ENCODE results near the gene LCN10.
"Not testable (repeated sequence)": the region's sequence is repeated elsewhere in the genome, so short reads cannot be mapped to it uniquely, and the experiment has no call there.

Gene LCN10

DNA sequence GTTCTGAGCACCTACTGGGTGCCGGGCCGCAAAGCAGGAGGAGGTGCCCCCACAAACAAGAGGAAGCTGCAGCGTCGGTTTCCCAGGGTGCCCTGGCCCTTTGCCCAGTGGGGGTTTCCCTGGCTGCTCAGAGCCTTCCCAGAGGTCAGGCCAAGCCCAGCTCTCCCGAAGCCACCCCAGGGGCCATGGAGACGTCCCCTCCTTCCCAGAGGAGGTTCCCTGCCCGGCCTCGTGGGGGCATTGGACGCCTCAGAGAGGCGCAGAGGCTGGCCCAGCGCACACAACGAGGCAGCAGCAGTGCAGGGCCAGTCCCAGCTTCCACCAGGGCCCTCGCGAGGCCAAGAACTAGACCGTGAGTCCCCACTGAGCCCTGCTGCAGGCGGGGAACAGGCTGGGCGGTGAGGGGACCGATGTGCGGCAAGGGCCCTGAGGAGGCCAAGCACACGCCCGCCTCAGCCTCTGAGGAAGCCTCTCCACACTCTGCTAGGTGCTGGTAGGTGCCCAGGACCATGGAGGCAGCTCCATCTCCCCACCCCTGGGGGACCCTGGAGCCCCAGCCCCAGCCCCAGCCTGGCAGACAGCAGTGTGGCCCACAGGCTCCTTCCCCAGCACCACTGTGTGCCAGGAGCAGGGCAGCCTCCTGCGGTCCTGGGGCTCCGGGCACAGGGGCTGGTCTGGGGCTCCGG lies 23.4 kb downstream of the LCN10 start:
- DNase-seq (ENCODE audit: low spot score), result no peak

GRCh38 chr9:136718345-136719194 lies 24.2 kb downstream of the LCN10 start:
- no peak for DNase-seq (ENCODE audit: low spot score)

- DNase-seq (ENCODE audit: low spot score), result no peak
Observed at GRCh38 chr9:136717399-136717798, 25.3 kb downstream of the LCN10 start.

- DNase-seq (ENCODE audit: low spot score), result no peak
Observed at GRCh38 chr9:136714893-136715274, 27.9 kb downstream of the LCN10 start.

DNA sequence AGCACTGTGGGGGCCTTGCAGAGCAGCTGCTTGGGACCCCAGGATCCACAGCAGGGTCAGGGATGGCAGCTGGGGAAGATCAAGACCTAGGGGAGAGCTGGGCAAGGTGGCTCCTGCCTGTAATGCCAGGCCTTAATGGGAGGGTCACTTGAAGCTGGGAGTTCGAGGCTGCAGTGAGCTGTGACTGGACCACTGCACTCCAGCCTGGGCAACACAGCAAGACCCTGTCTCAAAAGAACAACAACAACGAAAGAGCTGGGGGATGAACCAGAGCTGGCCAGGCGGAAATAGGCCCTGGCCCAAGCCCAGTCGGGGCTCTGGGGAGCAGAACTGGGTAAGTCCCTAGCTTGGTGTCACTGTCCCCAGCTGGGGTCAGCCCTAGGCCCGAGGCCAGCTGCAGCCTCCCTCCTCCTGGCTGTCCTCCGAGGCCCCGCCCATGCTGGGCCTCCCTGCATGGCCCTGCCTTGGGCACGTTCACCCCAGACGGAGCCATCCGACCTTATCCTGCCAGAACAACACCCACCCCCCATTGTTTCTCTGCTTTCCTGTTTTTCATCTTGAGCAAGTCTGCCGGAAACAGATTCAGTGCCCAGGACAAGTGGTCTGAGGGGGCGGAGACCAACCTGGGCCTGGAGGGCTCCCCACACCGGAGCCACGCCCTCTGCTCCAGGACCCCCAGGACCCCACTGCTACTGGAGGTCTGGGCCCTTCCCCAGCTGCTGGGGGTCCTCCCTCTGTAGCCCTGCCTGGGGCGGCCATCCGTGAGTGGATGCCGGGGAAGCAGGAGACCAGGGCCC lies 28.4 kb downstream of the LCN10 start:
- DNase-seq (ENCODE audit: low spot score), result no peak

- no peak for DNase-seq (ENCODE audit: low spot score)
Observed at GRCh38 chr9:136713550-136713949, 29.2 kb downstream of the LCN10 start.

DNA sequence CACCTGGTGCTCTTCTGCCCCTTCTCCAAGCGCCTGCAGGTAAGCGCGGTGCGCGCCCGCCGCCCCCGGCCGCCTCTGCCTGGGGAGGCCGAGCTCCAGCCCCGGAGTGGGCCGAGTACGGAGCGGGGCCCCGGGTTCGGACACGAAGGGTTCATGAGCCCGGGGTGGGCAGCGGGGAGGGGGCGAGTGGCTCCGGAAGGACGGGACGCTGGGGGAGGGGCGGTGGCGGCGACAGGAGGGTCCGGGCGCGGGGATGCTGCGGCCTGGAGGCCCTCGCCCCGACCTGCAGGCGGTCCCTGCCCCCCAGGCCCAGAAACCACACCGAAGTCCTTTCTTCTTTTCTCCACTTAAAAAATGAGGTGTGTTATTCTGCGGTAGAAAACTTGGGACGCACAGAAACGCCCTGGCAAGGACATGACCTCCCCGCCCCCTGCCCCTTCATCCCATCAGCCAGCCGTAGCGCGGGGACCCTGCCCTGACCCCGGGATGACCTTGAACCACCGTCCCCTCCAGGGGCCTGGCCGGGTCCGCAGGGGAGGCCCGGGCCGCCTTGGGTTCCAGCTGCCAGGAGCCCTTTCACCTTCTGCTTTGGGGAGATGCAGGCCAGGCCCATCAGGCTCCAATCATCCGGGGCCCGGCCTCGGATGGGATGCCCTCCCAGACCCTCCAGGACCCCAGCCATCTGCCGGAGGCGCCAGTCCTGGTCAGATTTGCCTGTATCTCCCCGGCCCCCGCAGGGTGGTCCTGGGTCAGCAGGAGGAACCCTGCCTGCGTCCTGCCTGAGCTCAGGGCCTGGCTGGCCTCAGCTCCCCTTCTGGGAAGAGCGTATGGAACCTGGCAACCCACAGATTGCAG lies 29.8 kb downstream of the LCN10 start:
- DNase-seq (ENCODE audit: low spot score), result no peak

- no peak for DNase-seq (ENCODE audit: low spot score)
Observed at GRCh38 chr9:136711751-136712689, 30.7 kb downstream of the LCN10 start, which contains the start of gene DIPK1B. Gene DIPK1B (plus strand): TSS chr9:136712572. CDS start chr9:136712666, 94 bp downstream.

- DNase-seq (ENCODE audit: low spot score), result not testable (repeated sequence)
Observed at GRCh38 chr9:136711219-136711648, 31.5 kb downstream of the LCN10 start.

DNA sequence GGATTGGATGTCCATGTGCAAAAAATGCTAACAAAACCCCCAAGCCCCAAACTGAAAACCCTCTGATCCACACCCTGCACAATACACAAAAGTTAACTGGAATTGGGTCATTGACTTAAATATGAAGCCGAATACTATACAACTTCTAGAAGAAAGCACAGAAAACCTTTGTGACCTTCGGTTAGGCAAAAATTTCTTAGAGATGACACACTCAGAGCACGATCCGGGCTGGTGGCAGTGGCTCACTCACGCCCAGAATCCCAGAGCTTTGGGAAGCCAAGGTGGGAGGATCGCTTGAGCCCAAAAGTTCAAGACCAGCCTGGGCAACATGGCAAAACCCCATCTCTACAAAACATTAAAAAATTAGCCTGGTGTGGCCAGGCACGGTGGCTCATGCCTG lies 32.2 kb downstream of the LCN10 start:
- no peak for DNase-seq (ENCODE audit: low spot score)

DNA sequence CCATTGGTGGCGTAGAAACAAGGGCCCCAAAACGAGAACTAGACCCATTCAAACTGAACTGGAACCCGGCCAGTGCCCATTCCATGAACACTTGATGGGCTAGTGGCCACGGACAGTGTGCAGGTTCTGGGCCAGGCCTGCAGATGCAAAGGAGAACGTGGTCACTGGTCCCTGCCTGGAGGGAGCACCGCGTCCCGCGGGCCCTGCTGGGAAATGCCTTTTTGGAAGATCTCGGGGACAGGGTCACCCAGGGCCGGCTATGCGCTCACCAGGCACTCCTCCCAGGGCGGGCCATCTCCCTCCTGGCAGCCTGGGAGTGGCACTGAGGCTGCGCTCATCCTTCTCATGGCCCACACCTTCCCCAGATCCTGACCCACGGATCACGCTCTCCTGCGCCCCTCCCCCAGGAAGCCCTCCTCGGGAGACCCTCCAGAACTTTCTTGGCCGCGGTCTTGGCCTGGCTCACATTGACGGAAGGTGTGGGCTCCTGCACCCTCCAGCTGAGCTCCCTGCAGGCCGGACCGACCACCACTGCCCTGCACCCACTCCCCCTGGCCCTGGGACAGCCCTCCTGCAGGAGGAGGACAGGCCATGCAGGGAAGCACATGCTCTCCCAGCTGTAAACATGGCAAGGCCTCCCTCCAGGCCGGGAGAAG lies 33.2 kb downstream of the LCN10 start:
- DNase-seq (ENCODE audit: low spot score), result no peak

- no peak for DNase-seq (ENCODE audit: low spot score)
Observed at GRCh38 chr9:136707849-136708517, 34.8 kb downstream of the LCN10 start.

DNA sequence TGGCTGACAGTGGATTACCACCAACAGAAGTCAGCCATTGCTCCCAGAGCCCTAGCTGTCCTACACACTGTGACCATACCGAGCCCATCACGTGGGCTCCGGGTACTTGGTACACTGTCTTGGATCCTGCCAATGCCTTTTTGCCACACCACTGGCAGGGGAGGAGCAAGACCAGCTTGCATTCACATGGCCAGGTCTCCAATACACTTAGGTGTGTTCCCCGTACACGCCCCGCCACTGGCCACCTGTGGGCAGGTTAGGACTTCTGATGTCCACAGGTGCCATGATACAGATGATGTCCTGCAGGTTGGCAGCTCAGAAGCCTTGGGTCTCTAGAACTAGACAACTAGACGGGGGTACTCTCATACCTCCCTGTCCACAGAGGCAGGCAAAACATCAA lies 35.7 kb downstream of the LCN10 start:
- DNase-seq (ENCODE audit: low spot score), result no peak

GRCh38 chr9:136705564-136705963 lies 37.2 kb downstream of the LCN10 start:
- DNase-seq (ENCODE audit: low spot score), result no peak

- DNase-seq (ENCODE audit: low spot score), result not testable (repeated sequence)
Observed at GRCh38 chr9:136704741-136705140, 38.0 kb downstream of the LCN10 start.

DNA sequence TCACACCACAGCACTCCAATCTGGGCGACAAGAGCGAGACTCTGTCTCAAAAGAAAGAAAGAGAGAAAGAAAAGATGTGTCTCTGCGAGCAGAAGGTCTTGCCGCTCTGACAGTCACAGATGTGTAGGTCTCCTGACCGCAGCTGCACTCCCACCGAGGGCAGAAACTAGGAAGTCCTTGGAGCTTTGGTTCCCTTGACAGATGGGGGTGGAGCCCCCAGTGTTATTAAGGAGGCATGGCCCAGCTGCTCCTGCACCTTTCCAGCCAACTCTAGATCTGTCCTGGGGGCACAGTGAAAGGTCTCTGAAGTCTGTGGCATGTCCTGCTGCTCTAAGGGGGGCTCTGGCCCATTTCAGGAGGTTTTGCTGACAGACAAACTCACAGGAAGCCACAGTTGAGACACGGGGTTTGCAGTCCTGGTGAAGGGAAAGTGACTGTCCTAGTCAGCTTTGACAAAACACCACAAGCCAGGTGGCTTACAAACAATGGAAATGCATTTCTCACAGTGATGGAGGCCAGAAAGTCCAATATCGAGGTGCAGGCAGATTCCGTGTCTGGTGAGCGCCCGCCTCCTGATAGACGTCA lies 39.4 kb downstream of the LCN10 start:
- peak; percentile 84 for DNase-seq (ENCODE audit: low spot score)

DNA sequence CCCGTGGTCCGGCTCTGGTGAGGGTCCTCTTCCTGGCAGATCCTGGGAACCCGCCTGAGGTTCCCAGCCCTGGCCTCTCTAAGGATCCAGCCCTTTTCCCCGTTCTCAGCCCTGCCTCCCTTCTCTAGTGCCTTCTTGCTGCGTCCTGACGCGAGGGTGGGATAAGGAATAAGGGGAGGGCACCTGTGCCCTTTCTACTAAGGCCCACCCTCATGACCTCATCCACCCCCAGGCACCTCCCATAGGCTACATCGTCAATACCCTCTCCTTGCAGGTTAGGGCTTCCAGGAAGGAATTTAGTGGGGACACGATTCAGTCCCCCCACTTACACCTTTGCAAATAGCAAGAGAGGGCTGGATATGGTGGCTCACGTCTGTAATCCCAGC lies 41.1 kb downstream of the LCN10 start:
- DNase-seq (ENCODE audit: low spot score), result no peak

- peak; percentile 72 for DNase-seq (ENCODE audit: low spot score)
Observed at GRCh38 chr9:136700959-136701667, 41.6 kb downstream of the LCN10 start.

Measured in NAMALWA (cell line).